ENCODE measurements around the gene KIRREL3.
A peak's percentile ranks its signal among the peaks of the same experiment; 100 is the strongest.

DNA sequence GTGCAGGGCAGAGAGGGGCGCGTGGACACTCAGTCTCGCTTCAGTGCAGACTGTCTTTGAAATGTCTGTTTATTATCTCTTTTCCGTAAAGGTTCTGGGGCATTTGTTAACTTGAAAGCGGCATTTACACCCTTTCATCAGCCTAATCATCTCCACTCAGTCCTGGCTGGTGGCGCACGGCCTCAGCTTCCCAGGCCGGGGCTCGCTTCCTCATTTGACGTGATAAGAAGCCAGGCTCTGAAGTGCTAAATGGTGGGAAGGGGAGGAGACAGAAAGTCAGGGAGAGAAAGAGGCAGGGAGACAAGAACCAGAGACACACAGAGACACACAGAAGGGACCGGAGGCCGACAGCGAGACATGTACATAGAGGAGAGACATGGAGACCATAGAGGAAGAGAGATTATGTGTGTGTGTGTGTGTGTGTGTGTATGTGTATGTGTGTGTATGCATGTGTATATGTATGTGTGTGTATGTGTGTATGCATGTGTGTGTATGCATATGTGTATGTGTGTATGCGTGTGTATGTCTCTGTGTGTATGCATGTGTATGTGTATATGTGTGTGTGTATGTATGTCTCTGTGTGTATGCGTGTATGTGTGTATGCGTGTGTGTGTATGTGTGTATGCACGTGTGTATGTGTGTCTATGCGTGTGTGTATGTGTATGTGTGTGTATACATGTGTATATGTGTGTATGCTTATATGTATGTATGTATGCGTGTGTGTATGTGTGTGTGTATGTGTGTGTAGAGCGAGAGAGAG, 543.6 kb downstream of the KIRREL3 start:
- TF ChIP-seq, protein P1, sequence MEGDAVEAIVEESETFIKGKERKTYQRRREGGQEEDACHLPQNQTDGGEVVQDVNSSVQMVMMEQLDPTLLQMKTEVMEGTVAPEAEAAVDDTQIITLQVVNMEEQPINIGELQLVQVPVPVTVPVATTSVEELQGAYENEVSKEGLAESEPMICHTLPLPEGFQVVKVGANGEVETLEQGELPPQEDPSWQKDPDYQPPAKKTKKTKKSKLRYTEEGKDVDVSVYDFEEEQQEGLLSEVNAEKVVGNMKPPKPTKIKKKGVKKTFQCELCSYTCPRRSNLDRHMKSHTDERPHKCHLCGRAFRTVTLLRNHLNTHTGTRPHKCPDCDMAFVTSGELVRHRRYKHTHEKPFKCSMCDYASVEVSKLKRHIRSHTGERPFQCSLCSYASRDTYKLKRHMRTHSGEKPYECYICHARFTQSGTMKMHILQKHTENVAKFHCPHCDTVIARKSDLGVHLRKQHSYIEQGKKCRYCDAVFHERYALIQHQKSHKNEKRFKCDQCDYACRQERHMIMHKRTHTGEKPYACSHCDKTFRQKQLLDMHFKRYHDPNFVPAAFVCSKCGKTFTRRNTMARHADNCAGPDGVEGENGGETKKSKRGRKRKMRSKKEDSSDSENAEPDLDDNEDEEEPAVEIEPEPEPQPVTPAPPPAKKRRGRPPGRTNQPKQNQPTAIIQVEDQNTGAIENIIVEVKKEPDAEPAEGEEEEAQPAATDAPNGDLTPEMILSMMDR (IDR thresholded peaks at IDR 0.05), result no peak
- TF ChIP-seq GATA2 (CRISPR knock-in tag; IDR thresholded peaks at IDR 0.05) (peak; percentile 71), ELF1 (IDR thresholded peaks at IDR 0.05) (no peak), GABPA (IDR thresholded peaks at IDR 0.05; ENCODE audit: low read depth) (no peak), EP300 (IDR thresholded peaks at IDR 0.05; ENCODE audit: borderline replicate concordance in 1 of 2, low read depth in 1 of 2, low read length in 1 of 2) (peak in 1 of 2 experiments; percentile 7; a peak in 1 of 4 replicates), RAD21 (IDR thresholded peaks at IDR 0.05; ENCODE audit: low read length) (no peak), MXI1 (IDR thresholded peaks at IDR 0.05; ENCODE audit: low read depth, low read length) (no peak), RXRA (IDR thresholded peaks at IDR 0.05; ENCODE audit: borderline replicate concordance, low read depth) (no peak), EZH2phosphoT487 (IDR thresholded peaks at IDR 0.05; ENCODE audit: borderline replicate concordance, low read depth) (no peak), SIN3A (IDR thresholded peaks at IDR 0.05; ENCODE audit: borderline replicate concordance, low read depth, low read length) (no peak)
- TF ChIP-seq, protein P2, sequence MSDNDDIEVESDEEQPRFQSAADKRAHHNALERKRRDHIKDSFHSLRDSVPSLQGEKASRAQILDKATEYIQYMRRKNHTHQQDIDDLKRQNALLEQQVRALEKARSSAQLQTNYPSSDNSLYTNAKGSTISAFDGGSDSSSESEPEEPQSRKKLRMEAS (IDR thresholded peaks at IDR 0.05; ENCODE audit: low read depth), result no peak
- TF ChIP-seq, protein P3, sequence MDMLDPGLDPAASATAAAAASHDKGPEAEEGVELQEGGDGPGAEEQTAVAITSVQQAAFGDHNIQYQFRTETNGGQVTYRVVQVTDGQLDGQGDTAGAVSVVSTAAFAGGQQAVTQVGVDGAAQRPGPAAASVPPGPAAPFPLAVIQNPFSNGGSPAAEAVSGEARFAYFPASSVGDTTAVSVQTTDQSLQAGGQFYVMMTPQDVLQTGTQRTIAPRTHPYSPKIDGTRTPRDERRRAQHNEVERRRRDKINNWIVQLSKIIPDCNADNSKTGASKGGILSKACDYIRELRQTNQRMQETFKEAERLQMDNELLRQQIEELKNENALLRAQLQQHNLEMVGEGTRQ (IDR thresholded peaks at IDR 0.05; ENCODE audit: borderline replicate concordance, low read depth, low read length), result no peak

All from SK-N-SH (cell line).